ENCODE results near the gene PIK3CD. TPM values are rescaled to one million over a fixed set of nuclear protein-coding genes. Genes with fewer than 3 reads are reported as not detected.

The PIK3CD gene
- total and polyA plus RNA-seq, 2 experiments from 2014 or later, result 6.6 to 32.1 TPM

DNA sequence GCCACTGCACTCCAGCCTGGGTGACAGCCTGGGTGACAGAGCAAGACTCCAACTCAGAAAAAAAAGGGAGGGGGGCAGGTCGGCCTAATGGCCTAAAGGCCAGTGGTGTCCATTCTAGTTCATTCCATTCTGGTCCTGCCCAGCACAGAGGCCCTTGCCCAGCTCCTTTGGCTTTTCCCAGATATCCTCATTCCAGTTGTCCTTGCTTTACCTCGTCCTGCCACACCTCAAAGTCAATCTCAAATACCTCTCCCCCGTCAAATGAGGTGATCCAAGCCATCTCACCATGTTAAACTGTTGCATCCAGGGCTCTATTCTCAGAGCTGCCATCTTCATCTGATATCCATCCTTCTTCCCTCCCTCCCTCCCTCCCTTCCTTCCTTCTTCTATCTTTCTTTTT lies 19.9 kb upstream of the PIK3CD start (continued):
- TF ChIP-seq, protein P1, sequence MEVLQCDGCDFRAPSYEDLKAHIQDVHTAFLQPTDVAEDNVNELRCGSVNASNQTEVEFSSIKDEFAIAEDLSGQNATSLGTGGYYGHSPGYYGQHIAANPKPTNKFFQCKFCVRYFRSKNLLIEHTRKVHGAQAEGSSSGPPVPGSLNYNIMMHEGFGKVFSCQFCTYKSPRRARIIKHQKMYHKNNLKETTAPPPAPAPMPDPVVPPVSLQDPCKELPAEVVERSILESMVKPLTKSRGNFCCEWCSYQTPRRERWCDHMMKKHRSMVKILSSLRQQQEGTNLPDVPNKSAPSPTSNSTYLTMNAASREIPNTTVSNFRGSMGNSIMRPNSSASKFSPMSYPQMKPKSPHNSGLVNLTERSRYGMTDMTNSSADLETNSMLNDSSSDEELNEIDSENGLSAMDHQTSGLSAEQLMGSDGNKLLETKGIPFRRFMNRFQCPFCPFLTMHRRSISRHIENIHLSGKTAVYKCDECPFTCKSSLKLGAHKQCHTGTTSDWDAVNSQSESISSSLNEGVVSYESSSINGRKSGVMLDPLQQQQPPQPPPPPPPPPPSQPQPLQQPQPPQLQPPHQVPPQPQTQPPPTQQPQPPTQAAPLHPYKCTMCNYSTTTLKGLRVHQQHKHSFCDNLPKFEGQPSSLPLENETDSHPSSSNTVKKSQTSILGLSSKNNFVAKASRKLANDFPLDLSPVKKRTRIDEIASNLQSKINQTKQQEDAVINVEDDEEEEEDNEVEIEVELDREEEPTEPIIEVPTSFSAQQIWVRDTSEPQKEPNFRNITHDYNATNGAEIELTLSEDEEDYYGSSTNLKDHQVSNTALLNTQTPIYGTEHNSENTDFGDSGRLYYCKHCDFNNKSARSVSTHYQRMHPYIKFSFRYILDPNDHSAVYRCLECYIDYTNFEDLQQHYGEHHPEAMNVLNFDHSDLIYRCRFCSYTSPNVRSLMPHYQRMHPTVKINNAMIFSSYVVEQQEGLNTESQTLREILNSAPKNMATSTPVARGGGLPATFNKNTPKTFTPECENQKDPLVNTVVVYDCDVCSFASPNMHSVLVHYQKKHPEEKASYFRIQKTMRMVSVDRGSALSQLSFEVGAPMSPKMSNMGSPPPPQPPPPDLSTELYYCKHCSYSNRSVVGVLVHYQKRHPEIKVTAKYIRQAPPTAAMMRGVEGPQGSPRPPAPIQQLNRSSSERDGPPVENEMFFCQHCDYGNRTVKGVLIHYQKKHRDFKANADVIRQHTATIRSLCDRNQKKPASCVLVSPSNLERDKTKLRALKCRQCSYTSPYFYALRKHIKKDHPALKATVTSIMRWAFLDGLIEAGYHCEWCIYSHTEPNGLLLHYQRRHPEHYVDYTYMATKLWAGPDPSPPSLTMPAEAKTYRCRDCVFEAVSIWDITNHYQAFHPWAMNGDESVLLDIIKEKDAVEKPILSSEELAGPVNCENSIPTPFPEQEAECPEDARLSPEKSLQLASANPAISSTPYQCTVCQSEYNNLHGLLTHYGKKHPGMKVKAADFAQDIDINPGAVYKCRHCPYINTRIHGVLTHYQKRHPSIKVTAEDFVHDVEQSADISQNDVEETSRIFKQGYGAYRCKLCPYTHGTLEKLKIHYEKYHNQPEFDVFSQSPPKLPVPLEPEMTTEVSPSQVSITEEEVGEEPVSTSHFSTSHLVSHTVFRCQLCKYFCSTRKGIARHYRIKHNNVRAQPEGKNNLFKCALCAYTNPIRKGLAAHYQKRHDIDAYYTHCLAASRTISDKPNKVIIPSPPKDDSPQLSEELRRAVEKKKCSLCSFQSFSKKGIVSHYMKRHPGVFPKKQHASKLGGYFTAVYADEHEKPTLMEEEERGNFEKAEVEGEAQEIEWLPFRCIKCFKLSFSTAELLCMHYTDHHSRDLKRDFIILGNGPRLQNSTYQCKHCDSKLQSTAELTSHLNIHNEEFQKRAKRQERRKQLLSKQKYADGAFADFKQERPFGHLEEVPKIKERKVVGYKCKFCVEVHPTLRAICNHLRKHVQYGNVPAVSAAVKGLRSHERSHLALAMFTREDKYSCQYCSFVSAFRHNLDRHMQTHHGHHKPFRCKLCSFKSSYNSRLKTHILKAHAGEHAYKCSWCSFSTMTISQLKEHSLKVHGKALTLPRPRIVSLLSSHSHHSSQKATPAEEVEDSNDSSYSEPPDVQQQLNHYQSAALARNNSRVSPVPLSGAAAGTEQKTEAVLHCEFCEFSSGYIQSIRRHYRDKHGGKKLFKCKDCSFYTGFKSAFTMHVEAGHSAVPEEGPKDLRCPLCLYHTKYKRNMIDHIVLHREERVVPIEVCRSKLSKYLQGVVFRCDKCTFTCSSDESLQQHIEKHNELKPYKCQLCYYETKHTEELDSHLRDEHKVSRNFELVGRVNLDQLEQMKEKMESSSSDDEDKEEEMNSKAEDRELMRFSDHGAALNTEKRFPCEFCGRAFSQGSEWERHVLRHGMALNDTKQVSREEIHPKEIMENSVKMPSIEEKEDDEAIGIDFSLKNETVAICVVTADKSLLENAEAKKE (CRISPR knock-in tag; IDR thresholded peaks at IDR 0.05), result no peak
- TF ChIP-seq JUNB (IDR thresholded peaks at IDR 0.05; ENCODE audit: unreplicated experiment), result no peak

DNA sequence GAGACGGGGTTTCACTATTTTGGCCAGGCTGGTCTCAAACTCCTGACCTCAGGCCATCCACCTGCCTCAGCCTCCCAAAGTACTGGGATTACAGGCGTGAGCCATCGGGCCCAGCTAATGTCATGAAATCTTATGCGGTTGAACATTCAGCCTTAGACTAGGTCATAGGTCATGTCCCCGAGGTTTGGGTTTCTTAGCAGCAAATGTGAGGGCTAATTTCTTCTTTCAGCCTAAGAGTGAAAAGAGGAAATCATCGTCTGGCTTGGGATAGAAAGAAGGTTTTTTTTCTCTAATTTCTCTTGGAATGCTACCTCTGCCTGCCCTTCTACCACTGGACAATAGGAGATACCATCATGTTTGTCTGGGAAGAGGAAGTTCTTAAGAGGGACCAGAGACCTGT lies 18.0 kb upstream of the PIK3CD start:
- no peak overlapping the region for H3K4me3 ChIP-seq
- no peaks in the 10 kb centered on the region for H3K4me1 ChIP-seq (ENCODE audit: insufficient read depth)
- no peaks in the 10 kb centered on the region for H3F3A ChIP-seq (replicated peaks; ENCODE audit: low read depth)
- H3K27me3 ChIP-seq (ENCODE audit: insufficient read depth), result no peaks in the 10 kb centered on the region
- H4K20me1 ChIP-seq (replicated peaks; ENCODE audit: insufficient read depth), result no peaks in the 10 kb centered on the region
- no peaks in the 10 kb centered on the region for H3K36me3 ChIP-seq (ENCODE audit: insufficient read depth)
- no peak overlapping the region for H2AFZ ChIP-seq
- peaks cover 1% of the 10 kb centered on the region for H3K27me3 Mint-ChIP-seq (ENCODE audit: insufficient read depth, low read depth, poor library complexity)
- H3K36me3 Mint-ChIP-seq (ENCODE audit: low read depth), result no peaks in the 10 kb centered on the region
- H3K9me3 Mint-ChIP-seq, result no peaks in the 10 kb centered on the region; the same call in 2 of the 3 replicates
- peaks cover 5% of the 10 kb centered on the region; the same call in 2 of the 3 replicates for H3K4me1 Mint-ChIP-seq
- no peaks in the 10 kb centered on the region for H3K9me2 ChIP-seq (ENCODE audit: insufficient read depth)
- TF ChIP-seq, protein P2, sequence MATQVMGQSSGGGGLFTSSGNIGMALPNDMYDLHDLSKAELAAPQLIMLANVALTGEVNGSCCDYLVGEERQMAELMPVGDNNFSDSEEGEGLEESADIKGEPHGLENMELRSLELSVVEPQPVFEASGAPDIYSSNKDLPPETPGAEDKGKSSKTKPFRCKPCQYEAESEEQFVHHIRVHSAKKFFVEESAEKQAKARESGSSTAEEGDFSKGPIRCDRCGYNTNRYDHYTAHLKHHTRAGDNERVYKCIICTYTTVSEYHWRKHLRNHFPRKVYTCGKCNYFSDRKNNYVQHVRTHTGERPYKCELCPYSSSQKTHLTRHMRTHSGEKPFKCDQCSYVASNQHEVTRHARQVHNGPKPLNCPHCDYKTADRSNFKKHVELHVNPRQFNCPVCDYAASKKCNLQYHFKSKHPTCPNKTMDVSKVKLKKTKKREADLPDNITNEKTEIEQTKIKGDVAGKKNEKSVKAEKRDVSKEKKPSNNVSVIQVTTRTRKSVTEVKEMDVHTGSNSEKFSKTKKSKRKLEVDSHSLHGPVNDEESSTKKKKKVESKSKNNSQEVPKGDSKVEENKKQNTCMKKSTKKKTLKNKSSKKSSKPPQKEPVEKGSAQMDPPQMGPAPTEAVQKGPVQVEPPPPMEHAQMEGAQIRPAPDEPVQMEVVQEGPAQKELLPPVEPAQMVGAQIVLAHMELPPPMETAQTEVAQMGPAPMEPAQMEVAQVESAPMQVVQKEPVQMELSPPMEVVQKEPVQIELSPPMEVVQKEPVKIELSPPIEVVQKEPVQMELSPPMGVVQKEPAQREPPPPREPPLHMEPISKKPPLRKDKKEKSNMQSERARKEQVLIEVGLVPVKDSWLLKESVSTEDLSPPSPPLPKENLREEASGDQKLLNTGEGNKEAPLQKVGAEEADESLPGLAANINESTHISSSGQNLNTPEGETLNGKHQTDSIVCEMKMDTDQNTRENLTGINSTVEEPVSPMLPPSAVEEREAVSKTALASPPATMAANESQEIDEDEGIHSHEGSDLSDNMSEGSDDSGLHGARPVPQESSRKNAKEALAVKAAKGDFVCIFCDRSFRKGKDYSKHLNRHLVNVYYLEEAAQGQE (IDR thresholded peaks at IDR 0.05; ENCODE audit: unreplicated experiment), result no peak
- TF ChIP-seq STAT1 (IDR thresholded peaks at IDR 0.05; ENCODE audit: unreplicated experiment), result no peak
- H3K27ac ChIP-seq (ENCODE audit: low read depth), result no peak overlapping the region
- H3K4me3 Mint-ChIP-seq, result no peak overlapping the region
- no peak for ATAC-seq
- H3K4me2 ChIP-seq, result no peak overlapping the region
- H3K27ac Mint-ChIP-seq, result no peak overlapping the region
- no peak for DNase-seq (ENCODE audit: low spot score)
- H3K79me2 ChIP-seq (replicated peaks; ENCODE audit: insufficient read depth), result no peaks in the 10 kb centered on the region
